Fibroblast of skin of back (primary cell): ENCODE results near the gene ADK.
A peak's percentile ranks its signal among the peaks of the same experiment; 100 is the strongest.
"Not testable (repeated sequence)": the region's sequence is repeated elsewhere in the genome, so short reads cannot be mapped to it uniquely, and the experiment has no call there.

ENCODE experiments used
- DNase-seq: peaks from one replicate; pipeline ENCODE4 v3.0.0-alpha.2; 2013

The ADK gene

GRCh38 chr10:74244097-74244685 is 93.2 kb downstream of the ADK start:
- peak; percentile 49 for DNase-seq

- no peak for DNase-seq
Measured at GRCh38 chr10:74244807-74245206, 93.8 kb downstream of the ADK start.

GRCh38 chr10:74246495-74246894 is 95.5 kb downstream of the ADK start:
- no peak for DNase-seq

GRCh38 chr10:74249865-74250264 is 98.8 kb downstream of the ADK start:
- DNase-seq, result no peak

- DNase-seq, result no peak
Measured at GRCh38 chr10:74255214-74255613, 104.2 kb downstream of the ADK start.

GRCh38 chr10:74255888-74256357 is 104.9 kb downstream of the ADK start:
- peak; percentile 12 for DNase-seq

GRCh38 chr10:74262856-74263255 is 111.8 kb downstream of the ADK start:
- no peak for DNase-seq

- DNase-seq, result no peak
Measured at GRCh38 chr10:74263996-74264395, 113.0 kb downstream of the ADK start.

- DNase-seq, result no peak
Measured at GRCh38 chr10:74272288-74272687, 121.3 kb downstream of the ADK start.

GRCh38 chr10:74275755-74276290 is 124.8 kb downstream of the ADK start:
- DNase-seq, result no peak

GRCh38 chr10:74276416-74276815 is 125.4 kb downstream of the ADK start:
- no peak for DNase-seq

- peak; percentile 64 for DNase-seq
Measured at GRCh38 chr10:74282151-74282847, 131.3 kb downstream of the ADK start.

- DNase-seq, result peak; percentile 62
Measured at GRCh38 chr10:74282848-74283210, 131.8 kb downstream of the ADK start.

- no peak for DNase-seq
Measured at GRCh38 chr10:74289188-74289587, 138.2 kb downstream of the ADK start.

- no peak for DNase-seq
Measured at GRCh38 chr10:74289951-74290350, 138.9 kb downstream of the ADK start.

GRCh38 chr10:74290708-74291107 is 139.7 kb downstream of the ADK start:
- peak; percentile 87 for DNase-seq

- DNase-seq, result peak; percentile 60
Measured at GRCh38 chr10:74292871-74293427, 141.9 kb downstream of the ADK start.

GRCh38 chr10:74293686-74294371 is 142.8 kb downstream of the ADK start:
- peak; percentile 93 for DNase-seq

- DNase-seq, result no peak
Measured at GRCh38 chr10:74297389-74298080, 146.5 kb downstream of the ADK start.

- DNase-seq, result not testable (repeated sequence)
Measured at GRCh38 chr10:74300074-74300621, 149.1 kb downstream of the ADK start.

GRCh38 chr10:74300666-74301065 is 149.6 kb downstream of the ADK start:
- DNase-seq, result no peak

- no peak for DNase-seq
Measured at GRCh38 chr10:74305730-74306129, 154.7 kb downstream of the ADK start.
